GM12864 (cell line): ENCODE results near the gene OR6J1.

Experiments
- DNase-seq: peaks from one replicate; pipeline ENCODE4 v3.0.0-alpha.2; 2011; ENCODE audit warnings: low read depth
- H3K4me3 ChIP-seq: 2 replicates; pipeline ENCODE4 v1.5.1; 2011; ENCODE audit warnings: mild to moderate bottlenecking, low read depth, low read length, control low read depth
- TF ChIP-seq, protein P1 (sequence below): IDR thresholded peaks from 2 replicates; pipeline ENCODE4 v1.5.1; 2011; ENCODE audit warnings: low read depth, mild to moderate bottlenecking, moderate library complexity, low read length, control low read depth, inconsistent platforms; ENCODE audit errors: missing control alignments

Gene OR6J1

GRCh38 chr14:22597265-22597664 lies 46.9 kb downstream of the OR6J1 start:
- DNase-seq = no peak
- TF ChIP-seq, protein P1, sequence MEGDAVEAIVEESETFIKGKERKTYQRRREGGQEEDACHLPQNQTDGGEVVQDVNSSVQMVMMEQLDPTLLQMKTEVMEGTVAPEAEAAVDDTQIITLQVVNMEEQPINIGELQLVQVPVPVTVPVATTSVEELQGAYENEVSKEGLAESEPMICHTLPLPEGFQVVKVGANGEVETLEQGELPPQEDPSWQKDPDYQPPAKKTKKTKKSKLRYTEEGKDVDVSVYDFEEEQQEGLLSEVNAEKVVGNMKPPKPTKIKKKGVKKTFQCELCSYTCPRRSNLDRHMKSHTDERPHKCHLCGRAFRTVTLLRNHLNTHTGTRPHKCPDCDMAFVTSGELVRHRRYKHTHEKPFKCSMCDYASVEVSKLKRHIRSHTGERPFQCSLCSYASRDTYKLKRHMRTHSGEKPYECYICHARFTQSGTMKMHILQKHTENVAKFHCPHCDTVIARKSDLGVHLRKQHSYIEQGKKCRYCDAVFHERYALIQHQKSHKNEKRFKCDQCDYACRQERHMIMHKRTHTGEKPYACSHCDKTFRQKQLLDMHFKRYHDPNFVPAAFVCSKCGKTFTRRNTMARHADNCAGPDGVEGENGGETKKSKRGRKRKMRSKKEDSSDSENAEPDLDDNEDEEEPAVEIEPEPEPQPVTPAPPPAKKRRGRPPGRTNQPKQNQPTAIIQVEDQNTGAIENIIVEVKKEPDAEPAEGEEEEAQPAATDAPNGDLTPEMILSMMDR = no peak
- no peak overlapping the region; the same call in 1 of the 2 replicates for H3K4me3 ChIP-seq

GRCh38 chr14:22596354-22596879 lies 47.7 kb downstream of the OR6J1 start:
- TF ChIP-seq, protein P1 = no peak
- DNase-seq = no peak
- no peak overlapping the region for H3K4me3 ChIP-seq

- H3K4me3 ChIP-seq = no peak overlapping the region
- no peak for DNase-seq
- TF ChIP-seq, protein P1 = no peak
Observed at GRCh38 chr14:22594156-22594716, 49.9 kb downstream of the OR6J1 start.

GRCh38 chr14:22593601-22594000 lies 50.6 kb downstream of the OR6J1 start:
- no peak for DNase-seq
- TF ChIP-seq, protein P1 = no peak
- H3K4me3 ChIP-seq = no peak overlapping the region

DNA sequence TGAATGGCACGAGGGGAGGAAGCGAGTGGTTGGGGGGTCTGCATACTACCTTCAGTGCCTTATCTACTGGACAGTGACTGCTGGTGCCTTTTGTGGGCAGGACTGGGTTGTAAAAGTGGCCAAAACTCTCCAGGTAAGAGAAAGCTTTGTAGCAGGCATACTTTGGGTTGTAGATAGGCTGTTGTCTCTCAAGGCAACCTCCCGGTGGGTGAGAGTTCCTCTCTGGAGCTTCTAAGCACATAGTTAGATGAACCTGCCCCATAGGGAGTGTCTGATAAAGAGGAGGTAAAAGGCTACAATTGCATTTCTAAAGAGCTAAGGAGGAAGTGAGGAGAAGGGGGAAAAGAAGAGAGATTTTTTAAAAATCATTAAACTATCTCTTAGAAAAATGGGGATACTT lies 51.0 kb downstream of the OR6J1 start:
- TF ChIP-seq, protein P1 = no peak
- no peak overlapping the region for H3K4me3 ChIP-seq
- DNase-seq = no peak

- peak; percentile 99 for DNase-seq
- TF ChIP-seq, protein P1 = no peak
- H3K4me3 ChIP-seq = peak within 1 kb of the TSS; percentile 61
Observed at GRCh38 chr14:22589096-22589839, 54.9 kb downstream of the OR6J1 start, which contains the start of gene DAD1. TSS of gene DAD1 (minus strand) at chr14:22589224. CDS start at chr14:22589157, 67 bp downstream.
